Loucy (cell line): ENCODE data around the gene SND1.

Experiments used
- H2AFZ ChIP-seq: fragments of 200-600 bp; sonication (generic); 2 replicates; pipeline ENCODE4 v1.6.0; 2016; ENCODE audit warnings: antibody characterized with exemption, mild to moderate bottlenecking, low read length, moderate library complexity
- H3F3A ChIP-seq: fragments of 200-600 bp; 2 replicates; pipeline ENCODE4 v1.6.0; 2016; ENCODE audit warnings: antibody characterized with exemption, low read depth, mild to moderate bottlenecking
- H3K27me3 ChIP-seq: fragments of 200-600 bp; sonication (generic); 2 replicates; pipeline ENCODE4 v1.6.1; 2014; ENCODE audit warnings: low read length, mild to moderate bottlenecking; ENCODE audit not compliant: insufficient read depth, poor library complexity, severe bottlenecking
- H3K36me3 ChIP-seq: fragments of 200-600 bp; sonication (generic); 2 replicates; pipeline ENCODE4 v1.6.1; 2016; ENCODE audit warnings: low read length; ENCODE audit not compliant: insufficient read depth
- H3K4me1 ChIP-seq: fragments of 200-600 bp; sonication (generic); 2 replicates; pipeline ENCODE4 v1.5.1; 2014; ENCODE audit warnings: low read length, mild to moderate bottlenecking; ENCODE audit not compliant: insufficient read depth, poor library complexity, severe bottlenecking
- H3K4me2 ChIP-seq: fragments of 200-600 bp; sonication (generic); 2 replicates; pipeline ENCODE4 v1.6.0; 2014; ENCODE audit warnings: antibody characterized with exemption, low read length, low read depth, mild to moderate bottlenecking; ENCODE audit not compliant: poor library complexity, severe bottlenecking
- H3K4me3 ChIP-seq: fragments of 200-600 bp; sonication (generic); 2 replicates; pipeline ENCODE4 v1.5.1; 2014; ENCODE audit warnings: low read length, mild to moderate bottlenecking, mixed read lengths; ENCODE audit not compliant: poor library complexity, severe bottlenecking
- H3K79me2 ChIP-seq: fragments of 200-600 bp; sonication (generic); 2 replicates; pipeline ENCODE4 v1.6.1; 2014; ENCODE audit warnings: low read length; ENCODE audit not compliant: insufficient read depth
- H3K9ac ChIP-seq: fragments of 200-600 bp; sonication (generic); 2 replicates; pipeline ENCODE4 v1.6.0; 2014; ENCODE audit warnings: mild to moderate bottlenecking, low read depth, low read length, moderate library complexity; ENCODE audit not compliant: poor library complexity, severe bottlenecking
- H3K9me2 ChIP-seq: fragments of 200-600 bp; sonication (generic); replicated peaks from 2 replicates; pipeline ENCODE4 v1.6.1; 2016; ENCODE audit warnings: low read depth, low read length, mixed read lengths
- H3K9me3 ChIP-seq: fragments of 200-600 bp; sonication (generic); 2 replicates; pipeline ENCODE4 v1.6.1; 2014; ENCODE audit warnings: mild to moderate bottlenecking, antibody characterized with exemption, low read length, low read depth; ENCODE audit not compliant: insufficient read depth
- H4K20me1 ChIP-seq: fragments of 200-600 bp; sonication (generic); 2 replicates; pipeline ENCODE4 v1.6.0; 2014; ENCODE audit warnings: antibody characterized with exemption, low read length, mild to moderate bottlenecking; ENCODE audit not compliant: insufficient read depth, poor library complexity, severe bottlenecking
- CTCF ChIP-seq: fragments of 200-600 bp; sonication (generic); conservative IDR thresholded peaks from 2 replicates; pipeline ENCODE4 v1.5.1; 2014; ENCODE audit warnings: mild to moderate bottlenecking, antibody characterized with exemption, low read length
- EZH2phosphoT487 ChIP-seq: fragments of 200-600 bp; IDR thresholded peaks from 2 replicates; pipeline ENCODE4 v1.6.1; 2018; ENCODE audit warnings: antibody characterized with exemption, mild to moderate bottlenecking, moderate library complexity, borderline replicate concordance

Gene SND1

GRCh38 chr7:128000048-128000447 lies 348.1 kb downstream of the SND1 start:
- H3K27me3 ChIP-seq: no peaks in the 10 kb centered on the region
- no peak overlapping the region for H3K4me2 ChIP-seq
- no peak overlapping the region for H3K4me3 ChIP-seq
- no peaks in the 10 kb centered on the region for H3K9me2 ChIP-seq
- no peak for TF ChIP-seq EZH2phosphoT487
- TF ChIP-seq CTCF: no peak
- no peaks in the 10 kb centered on the region for H3K79me2 ChIP-seq
- peaks cover 25% of the 10 kb centered on the region; the same call in 1 of the 2 replicates for H3K36me3 ChIP-seq
- no peaks in the 10 kb centered on the region for H3K9me3 ChIP-seq
- H3F3A ChIP-seq: no peaks in the 10 kb centered on the region
- peaks cover 18% of the 10 kb centered on the region for H3K4me1 ChIP-seq
- H2AFZ ChIP-seq: no peak overlapping the region
- H3K9ac ChIP-seq: no peak overlapping the region
- peaks cover 10% of the 10 kb centered on the region for H4K20me1 ChIP-seq

GRCh38 chr7:128000854-128001265 lies 348.9 kb downstream of the SND1 start:
- peaks cover 18% of the 10 kb centered on the region for H3K4me1 ChIP-seq
- no peak overlapping the region for H3K4me2 ChIP-seq
- TF ChIP-seq CTCF (no peak), EZH2phosphoT487 (no peak)
- H4K20me1 ChIP-seq: peaks cover 14% of the 10 kb centered on the region
- no peaks in the 10 kb centered on the region for H3K9me3 ChIP-seq
- H2AFZ ChIP-seq: no peak overlapping the region
- H3K27me3 ChIP-seq: no peaks in the 10 kb centered on the region
- no peaks in the 10 kb centered on the region for H3F3A ChIP-seq
- no peaks in the 10 kb centered on the region for H3K79me2 ChIP-seq
- H3K4me3 ChIP-seq: no peak overlapping the region
- peaks cover 29% of the 10 kb centered on the region; the same call in 1 of the 2 replicates for H3K36me3 ChIP-seq
- no peak overlapping the region for H3K9ac ChIP-seq
- H3K9me2 ChIP-seq: no peaks in the 10 kb centered on the region

GRCh38 chr7:128003167-128003566 lies 351.2 kb downstream of the SND1 start:
- Histone ChIP-seq H3F3A (no peaks in the 10 kb centered on the region), H3K4me2 (no peak overlapping the region), H3K27me3 (no peaks in the 10 kb centered on the region), H3K36me3 (peaks cover 13% of the 10 kb centered on the region; the same call in 1 of the 2 replicates), H3K79me2 (no peaks in the 10 kb centered on the region), H3K9ac (no peak overlapping the region), H2AFZ (no peak overlapping the region), H3K9me3 (no peaks in the 10 kb centered on the region), H3K4me3 (no peak overlapping the region), H4K20me1 (peaks cover 14% of the 10 kb centered on the region), H3K9me2 (no peaks in the 10 kb centered on the region), H3K4me1 (peaks cover 18% of the 10 kb centered on the region)
- TF ChIP-seq EZH2phosphoT487 (no peak), CTCF (no peak)
